ENCODE data around the gene PGP. TPM values are rescaled to one million over a fixed set of nuclear protein-coding genes. Genes with fewer than 3 reads are reported as not detected.

PGP gene
- total RNA-seq, 1 experiment from 2014 or later, result 47.8 TPM

GRCh38 chr16:2238150-2238837 lies 23.7 kb upstream of the PGP start:
- in situ Hi-C loops (cut with HindIII; ENCODE audit: low sequenced_read_pairs), result no loop called here
- no peak for DNase-seq (ENCODE audit: low spot score)

GRCh38 chr16:2237493-2238149 lies 23.0 kb upstream of the PGP start:
- in situ Hi-C loops (cut with HindIII; ENCODE audit: low sequenced_read_pairs), result no loop called here
- no peak for DNase-seq (ENCODE audit: low spot score)

GRCh38 chr16:2237102-2237482 lies 22.5 kb upstream of the PGP start:
- in situ Hi-C loops (cut with HindIII; ENCODE audit: low sequenced_read_pairs), result no loop called here
- DNase-seq (ENCODE audit: low spot score), result no peak

GRCh38 chr16:2236337-2237101 lies 21.9 kb upstream of the PGP start, which contains the start of gene DNASE1L2:
Gene DNASE1L2, plus strand, starts transcription at chr16:2236444. Its CDS starts 373 bp downstream, at chr16:2236817.
- in situ Hi-C loops (cut with HindIII; ENCODE audit: low sequenced_read_pairs), result no loop called here
- peak; percentile 39 for DNase-seq (ENCODE audit: low spot score)

GRCh38 chr16:2235695-2236336 lies 21.2 kb upstream of the PGP start:
- DNase-seq (ENCODE audit: low spot score), result no peak
- in situ Hi-C loops (cut with HindIII; ENCODE audit: low sequenced_read_pairs), result no loop called here

- no peak for DNase-seq (ENCODE audit: low spot score)
- in situ Hi-C loops (cut with HindIII; ENCODE audit: low sequenced_read_pairs), result no loop called here
Measured at GRCh38 chr16:2235234-2235651, 20.6 kb upstream of the PGP start.

GRCh38 chr16:2234813-2235170 lies 20.2 kb upstream of the PGP start:
- DNase-seq (ENCODE audit: low spot score), result no peak
- in situ Hi-C loops (cut with HindIII; ENCODE audit: low sequenced_read_pairs), result no loop called here

GRCh38 chr16:2233872-2234812 lies 19.5 kb upstream of the PGP start:
- in situ Hi-C loops (cut with HindIII; ENCODE audit: low sequenced_read_pairs), result no loop called here
- DNase-seq (ENCODE audit: low spot score), result no peak

GRCh38 chr16:2233046-2233775 lies 18.6 kb upstream of the PGP start:
- DNase-seq (ENCODE audit: low spot score), result no peak
- in situ Hi-C loops (cut with HindIII; ENCODE audit: low sequenced_read_pairs), result no loop called here

GRCh38 chr16:2232094-2232990 lies 17.7 kb upstream of the PGP start:
- in situ Hi-C loops (cut with HindIII; ENCODE audit: low sequenced_read_pairs), result no loop called here

GRCh38 chr16:2231016-2231931 lies 16.6 kb upstream of the PGP start:
- in situ Hi-C loops (cut with HindIII; ENCODE audit: low sequenced_read_pairs), result no loop called here
- no peak for DNase-seq (ENCODE audit: low spot score)

More at GRCh38 chr16:2232094-2232990, 17.7 kb upstream of the PGP start:
- no peak for DNase-seq (ENCODE audit: low spot score)

GRCh38 chr16:2230376-2230775 lies 15.7 kb upstream of the PGP start:
- DNase-seq (ENCODE audit: low spot score), result no peak
- in situ Hi-C loops (cut with HindIII; ENCODE audit: low sequenced_read_pairs), result no loop called here

- in situ Hi-C loops (cut with HindIII; ENCODE audit: low sequenced_read_pairs), result no loop called here
- DNase-seq (ENCODE audit: low spot score), result no peak
Measured at GRCh38 chr16:2229632-2230250, 15.1 kb upstream of the PGP start.

GRCh38 chr16:2229091-2229490 lies 14.5 kb upstream of the PGP start:
- DNase-seq (ENCODE audit: low spot score), result no peak
- in situ Hi-C loops (cut with HindIII; ENCODE audit: low sequenced_read_pairs), result no loop called here

GRCh38 chr16:2228161-2228824 lies 13.7 kb upstream of the PGP start:
- in situ Hi-C loops (cut with HindIII; ENCODE audit: low sequenced_read_pairs), result no loop called here
- DNase-seq (ENCODE audit: low spot score), result no peak
